Endothelial cell of umbilical vein (primary cell): ENCODE measurements around the gene TBC1D5. TPM values are rescaled to one million over a fixed set of nuclear protein-coding genes. Genes with fewer than 3 reads are reported as not detected.

ENCODE experiments used
- BruUV-seq: library from RNA; stranded (reverse); fragments of 400-500 nt; replicated peaks from 2 replicates; lab custom pipeline; 2021; lab: Mats Ljungman, UMichigan
- CTCF ChIA-PET: fragments of 300-600, 350-600 bp; sonication (Branson Sonifier 250); formaldehyde crosslinking; loops from one replicate; lab custom pipeline; 2021; ENCODE audit warnings: antibody characterized with exemption, inconsistent platforms; lab: Charles Lee
- POLR2A ChIA-PET: fragments of 300-600, 350-600 bp; sonication (Branson Sonifier 250); formaldehyde crosslinking; loops from one replicate; lab custom pipeline; 2021; ENCODE audit warnings: antibody characterized with exemption, inconsistent platforms; lab: Charles Lee
- DNase-seq: peaks from one replicate; pipeline ENCODE4 v3.0.0-alpha.2; 2011; ENCODE audit warnings: low read depth, low spot score
- FAIRE-seq: peaks from 2 replicates; lab custom pipeline; 2011; peaks lifted over from hg19 to GRCh38; lab: Jason Lieb, UNC
- H2AFZ ChIP-seq: 2 replicates; pipeline ENCODE4 v1.6.0; 2012; ENCODE audit warnings: low read depth, low read length, control low read depth, inconsistent platforms
- H3K27ac ChIP-seq: 2 replicates; pipeline ENCODE4 v1.5.1; 2011; ENCODE audit warnings: low read depth, mild to moderate bottlenecking, control low read depth, low read length, moderate library complexity; ENCODE audit not compliant: insufficient read depth
- H3K27me3 ChIP-seq, 2 experiments: 2 replicates each; pipeline versions ENCODE4 v1.6.0 to v1.6.1; 2011; ENCODE audit warnings: low read length in 2 of 2, mixed read lengths in 1 of 2; ENCODE audit not compliant: control insufficient read depth in 2 of 2, insufficient read depth in 2 of 2
- H3K36me3 ChIP-seq, 2 experiments: 2 replicates in 1 of 2; 3 replicates in 1 of 2; pipeline ENCODE4 v1.5.1; 2011; ENCODE audit warnings: low read length in 2 of 2, mild to moderate bottlenecking in 1 of 2, moderate library complexity in 1 of 2; ENCODE audit not compliant: control insufficient read depth in 2 of 2, insufficient read depth in 2 of 2; ENCODE audit errors: extremely low read depth in 1 of 2
- H3K4me1 ChIP-seq: 3 replicates; pipeline ENCODE4 v1.5.1; 2011; ENCODE audit warnings: mild to moderate bottlenecking, low read length; ENCODE audit not compliant: control insufficient read depth, insufficient read depth; ENCODE audit errors: extremely low read depth
- H3K4me2 ChIP-seq: 2 replicates; pipeline ENCODE4 v1.6.1; 2011; ENCODE audit warnings: low read length, control low read depth, mixed read lengths; ENCODE audit not compliant: insufficient read depth
- H3K4me3 ChIP-seq, 3 experiments: fragments of 200-600 bp in 1 of 3; sonication (generic), shearing (Covaris generic) in 1 of 3; replicated peaks in 1 of 3; 2 replicates each; pipeline ENCODE4 v1.5.1; 2011 to 2016; ENCODE audit warnings: control low read depth in 3 of 3, low read length in 3 of 3, mild to moderate bottlenecking in 2 of 3, inconsistent platforms in 1 of 3, low read depth in 1 of 3, moderate library complexity in 1 of 3; ENCODE audit not compliant: insufficient read depth in 1 of 3
- H3K79me2 ChIP-seq: 2 replicates; pipeline ENCODE4 v1.6.0; 2012; ENCODE audit warnings: low read length, inconsistent platforms; ENCODE audit not compliant: control insufficient read depth, insufficient read depth
- H3K9ac ChIP-seq: replicated peaks from 2 replicates; pipeline ENCODE3; 2011; ENCODE audit warnings: low read length, control low read depth; ENCODE audit not compliant: insufficient read depth; ENCODE audit errors: extremely low read depth
- H3K9me1 ChIP-seq: replicated peaks from 3 replicates; pipeline ENCODE4 v1.6.0; 2011; ENCODE audit warnings: mild to moderate bottlenecking, low read length; ENCODE audit not compliant: control insufficient read depth, insufficient read depth; ENCODE audit errors: extremely low read depth
- H3K9me3 ChIP-seq: replicated peaks from 2 replicates; pipeline ENCODE4 v1.5.1; 2012; ENCODE audit warnings: low read length, inconsistent platforms; ENCODE audit not compliant: control insufficient read depth, insufficient read depth
- H4K20me1 ChIP-seq: replicated peaks from 2 replicates; pipeline ENCODE3; 2011; ENCODE audit warnings: mild to moderate bottlenecking, low read length; ENCODE audit not compliant: control insufficient read depth, insufficient read depth; ENCODE audit errors: extremely low read depth
- FOS ChIP-seq: IDR thresholded peaks from 2 replicates; pipeline ENCODE4 v1.6.1; 2011; ENCODE audit warnings: mild to moderate bottlenecking, low read length, moderate library complexity, borderline replicate concordance; ENCODE audit not compliant: insufficient read depth
- GATA2 ChIP-seq: IDR thresholded peaks from 2 replicates; pipeline ENCODE4 v1.7.0; 2011; ENCODE audit warnings: low read depth, mild to moderate bottlenecking, moderate library complexity, mixed read lengths, low read length; ENCODE audit not compliant: insufficient read length, insufficient read depth
- JUN ChIP-seq: IDR thresholded peaks from 2 replicates; pipeline ENCODE4 v1.6.1; 2011; ENCODE audit warnings: borderline replicate concordance, low read depth; ENCODE audit not compliant: insufficient read length, insufficient read depth
- MYC ChIP-seq: IDR thresholded peaks from one replicate; pipeline ENCODE4 v1.6.1; 2011; ENCODE audit warnings: mild to moderate bottlenecking, low read depth, low read length
- POLR2A ChIP-seq: IDR thresholded peaks from 2 replicates; pipeline ENCODE4 v1.6.1; 2012; ENCODE audit warnings: low read depth, mild to moderate bottlenecking, control low read depth, low read length
- POLR2AphosphoS5 ChIP-seq: IDR thresholded peaks from 2 replicates; pipeline ENCODE4 v1.6.1; 2012; ENCODE audit warnings: low read depth, mild to moderate bottlenecking, control low read depth, low read length, moderate library complexity; ENCODE audit not compliant: insufficient read depth
- dilution Hi-C: fragments of 300-500 bp; cut with MboI; formaldehyde crosslinking; loops from one replicate; pipeline ENCODE4 v1.15.0; 2019; ENCODE audit warnings: low sequenced_read_pairs; ENCODE audit not compliant: extremely low pct_ligation_motif_present
- intact Hi-C: fragments of 100-400 bp; cut with micrococcal nuclease; formaldehyde crosslinking; loops from one replicate; pipeline ENCODE4 v1.10.0; 2022
- polyA plus RNA-seq, 4 experiments: library from polyadenylated mRNA; depleted of rRNA in 3 of 4; stranded (reverse) in 3 of 4; unstranded in 1 of 4; fragments of >200 nt; gene quantifications; 2 replicates each; pipeline versions ENCODE4 v1.2.1 to v1.2.3, GENCODE V29; 2011 to 2012; ENCODE audit warnings: missing spikeins in 1 of 4
- total RNA-seq: library from RNA; stranded (reverse); gene quantifications from 2 replicates; pipeline ENCODE4 v1.2.3, GENCODE V29; 2021
- TF ChIP-seq, protein P1 (sequence below), 2 donors: IDR thresholded peaks; 1 replicate in 1 of 2; 2 replicates in 1 of 2; pipeline ENCODE4 v1.5.1; 2011; ENCODE audit warnings: low read length in 2 of 2, mild to moderate bottlenecking in 2 of 2, moderate library complexity in 2 of 2, control low read depth in 1 of 2, inconsistent platforms in 1 of 2, low read depth in 1 of 2; ENCODE audit not compliant: insufficient read depth in 1 of 2; ENCODE audit errors: extremely low read depth in 1 of 2
- TF ChIP-seq, protein P2 (sequence below): IDR thresholded peaks from 2 replicates; pipeline ENCODE4 v1.6.1; 2011; ENCODE audit not compliant: insufficient read depth, insufficient read length

Gene TBC1D5
- total and polyA plus RNA-seq, 2 donors (not counting 3 experiments of a cell fraction or from before 2014, with no cell fraction given): 17.5 to 44.7 TPM

DNA sequence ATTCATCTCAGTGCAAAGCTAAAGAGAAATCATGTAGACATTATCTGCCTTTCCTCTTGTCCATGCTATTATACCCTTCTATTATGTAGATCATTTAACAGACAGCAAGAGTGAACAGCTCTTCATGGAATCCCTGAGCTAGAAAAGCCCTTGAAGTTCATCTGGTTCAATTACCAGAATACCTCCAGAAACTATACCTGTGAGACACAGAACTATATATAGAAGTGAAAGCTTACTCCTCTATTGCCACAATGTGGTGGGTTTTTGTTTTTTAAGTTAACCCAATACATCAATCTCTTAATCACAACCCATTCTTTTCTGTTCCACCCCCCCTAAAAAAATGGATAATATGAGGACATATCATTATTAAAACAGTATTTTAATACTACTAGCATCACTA is 510.0 kb downstream of the TBC1D5 start:
- Histone ChIP-seq H3K79me2 (no peaks in the 10 kb centered on the region), H3K27ac (no peak overlapping the region), H3K9me1 (no peaks in the 10 kb centered on the region), H3K4me1 (peaks cover 10% of the 10 kb centered on the region), H3K9me3 (no peaks in the 10 kb centered on the region), H3K36me3 (no peaks in the 10 kb centered on the region), H3K9ac (no peak overlapping the region), H3K4me3 (no peak overlapping the region), H3K27me3 (no peaks in the 10 kb centered on the region), H3K4me2 (no peak overlapping the region), H2AFZ (no peak overlapping the region), H4K20me1 (no peaks in the 10 kb centered on the region)
- ChIA-PET POLR2A (interaction anchor here (0.6 kb wide), 1 partner anchor 348 kb away, joined by 5 read pairs; the partner anchor contains the start of gene PLCL2), CTCF (interaction anchor here (0.7 to 5.8 kb wide), 9 partner anchors 11 to 636 kb away, joined by 3 to 65 read pairs (median 5); partner anchors contain the start of gene PLCL2)
- intact Hi-C loops: loop anchor here (2.0 to 10.0 kb wide), 2 partner anchors 194 to 288 kb away; no protein-coding TSS in a partner anchor
- TF ChIP-seq FOS (no peak), POLR2A (no peak), MYC (no peak), GATA2 (no peak), POLR2AphosphoS5 (no peak), JUN (no peak)
- TF ChIP-seq, protein P1, sequence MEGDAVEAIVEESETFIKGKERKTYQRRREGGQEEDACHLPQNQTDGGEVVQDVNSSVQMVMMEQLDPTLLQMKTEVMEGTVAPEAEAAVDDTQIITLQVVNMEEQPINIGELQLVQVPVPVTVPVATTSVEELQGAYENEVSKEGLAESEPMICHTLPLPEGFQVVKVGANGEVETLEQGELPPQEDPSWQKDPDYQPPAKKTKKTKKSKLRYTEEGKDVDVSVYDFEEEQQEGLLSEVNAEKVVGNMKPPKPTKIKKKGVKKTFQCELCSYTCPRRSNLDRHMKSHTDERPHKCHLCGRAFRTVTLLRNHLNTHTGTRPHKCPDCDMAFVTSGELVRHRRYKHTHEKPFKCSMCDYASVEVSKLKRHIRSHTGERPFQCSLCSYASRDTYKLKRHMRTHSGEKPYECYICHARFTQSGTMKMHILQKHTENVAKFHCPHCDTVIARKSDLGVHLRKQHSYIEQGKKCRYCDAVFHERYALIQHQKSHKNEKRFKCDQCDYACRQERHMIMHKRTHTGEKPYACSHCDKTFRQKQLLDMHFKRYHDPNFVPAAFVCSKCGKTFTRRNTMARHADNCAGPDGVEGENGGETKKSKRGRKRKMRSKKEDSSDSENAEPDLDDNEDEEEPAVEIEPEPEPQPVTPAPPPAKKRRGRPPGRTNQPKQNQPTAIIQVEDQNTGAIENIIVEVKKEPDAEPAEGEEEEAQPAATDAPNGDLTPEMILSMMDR (IDR thresholded peaks at IDR 0.05; ENCODE audit: extremely low read depth in 1 of 2, insufficient read depth in 1 of 2, low read depth in 1 of 2, low read length in 2 of 2): no peak
- TF ChIP-seq, protein P2, sequence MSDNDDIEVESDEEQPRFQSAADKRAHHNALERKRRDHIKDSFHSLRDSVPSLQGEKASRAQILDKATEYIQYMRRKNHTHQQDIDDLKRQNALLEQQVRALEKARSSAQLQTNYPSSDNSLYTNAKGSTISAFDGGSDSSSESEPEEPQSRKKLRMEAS: no peak
- FAIRE-seq: no peak
- dilution Hi-C loops: no loop called here
- DNase-seq: no peak
- no TSS peak for BruUV-seq
